ENCODE data around the gene DMXL1. TPM values are rescaled to one million over a fixed set of nuclear protein-coding genes. Genes with fewer than 3 reads are reported as not detected.

DMXL1 gene
- total RNA-seq, 4 donors from 2014 or later: 78.8 to 181 (median 90.3) TPM

DNA sequence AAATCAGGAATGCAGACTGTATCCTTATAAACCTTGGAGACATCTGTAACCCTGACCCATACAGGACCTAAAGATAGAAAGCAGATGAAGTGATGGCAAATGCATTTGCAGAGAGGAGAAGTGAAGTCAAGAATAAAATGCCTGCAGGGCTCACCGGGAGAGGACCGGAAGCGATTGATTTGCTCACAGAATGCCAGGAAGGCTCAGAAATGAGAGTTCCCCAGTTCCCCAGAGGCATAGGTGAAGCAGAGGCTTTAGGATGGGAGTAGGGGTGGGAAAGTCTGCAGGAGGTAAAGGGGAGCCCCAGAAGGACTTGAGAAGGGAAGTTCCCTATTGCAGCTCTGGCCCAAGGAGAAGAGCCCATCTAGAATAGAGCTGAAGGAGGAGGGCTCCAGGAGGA is 221.0 kb downstream of the DMXL1 start:
- DNase-seq: no peak
- Histone ChIP-seq H3K9me3 (no peaks in the 10 kb centered on the region), H3K4me3 (no peak overlapping the region), H3K27ac (no peak overlapping the region), H3K27me3 (no peaks in the 10 kb centered on the region), H3K36me3 (no peaks in the 10 kb centered on the region), H3K4me1 (peaks cover 0 to 15% (median 7%) of the 10 kb centered on the region in 4 donors)
- TF ChIP-seq, protein P1, sequence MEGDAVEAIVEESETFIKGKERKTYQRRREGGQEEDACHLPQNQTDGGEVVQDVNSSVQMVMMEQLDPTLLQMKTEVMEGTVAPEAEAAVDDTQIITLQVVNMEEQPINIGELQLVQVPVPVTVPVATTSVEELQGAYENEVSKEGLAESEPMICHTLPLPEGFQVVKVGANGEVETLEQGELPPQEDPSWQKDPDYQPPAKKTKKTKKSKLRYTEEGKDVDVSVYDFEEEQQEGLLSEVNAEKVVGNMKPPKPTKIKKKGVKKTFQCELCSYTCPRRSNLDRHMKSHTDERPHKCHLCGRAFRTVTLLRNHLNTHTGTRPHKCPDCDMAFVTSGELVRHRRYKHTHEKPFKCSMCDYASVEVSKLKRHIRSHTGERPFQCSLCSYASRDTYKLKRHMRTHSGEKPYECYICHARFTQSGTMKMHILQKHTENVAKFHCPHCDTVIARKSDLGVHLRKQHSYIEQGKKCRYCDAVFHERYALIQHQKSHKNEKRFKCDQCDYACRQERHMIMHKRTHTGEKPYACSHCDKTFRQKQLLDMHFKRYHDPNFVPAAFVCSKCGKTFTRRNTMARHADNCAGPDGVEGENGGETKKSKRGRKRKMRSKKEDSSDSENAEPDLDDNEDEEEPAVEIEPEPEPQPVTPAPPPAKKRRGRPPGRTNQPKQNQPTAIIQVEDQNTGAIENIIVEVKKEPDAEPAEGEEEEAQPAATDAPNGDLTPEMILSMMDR (IDR thresholded peaks at IDR 0.05): no peak
- no peak for TF ChIP-seq POLR2A (IDR thresholded peaks at IDR 0.05)

DNA sequence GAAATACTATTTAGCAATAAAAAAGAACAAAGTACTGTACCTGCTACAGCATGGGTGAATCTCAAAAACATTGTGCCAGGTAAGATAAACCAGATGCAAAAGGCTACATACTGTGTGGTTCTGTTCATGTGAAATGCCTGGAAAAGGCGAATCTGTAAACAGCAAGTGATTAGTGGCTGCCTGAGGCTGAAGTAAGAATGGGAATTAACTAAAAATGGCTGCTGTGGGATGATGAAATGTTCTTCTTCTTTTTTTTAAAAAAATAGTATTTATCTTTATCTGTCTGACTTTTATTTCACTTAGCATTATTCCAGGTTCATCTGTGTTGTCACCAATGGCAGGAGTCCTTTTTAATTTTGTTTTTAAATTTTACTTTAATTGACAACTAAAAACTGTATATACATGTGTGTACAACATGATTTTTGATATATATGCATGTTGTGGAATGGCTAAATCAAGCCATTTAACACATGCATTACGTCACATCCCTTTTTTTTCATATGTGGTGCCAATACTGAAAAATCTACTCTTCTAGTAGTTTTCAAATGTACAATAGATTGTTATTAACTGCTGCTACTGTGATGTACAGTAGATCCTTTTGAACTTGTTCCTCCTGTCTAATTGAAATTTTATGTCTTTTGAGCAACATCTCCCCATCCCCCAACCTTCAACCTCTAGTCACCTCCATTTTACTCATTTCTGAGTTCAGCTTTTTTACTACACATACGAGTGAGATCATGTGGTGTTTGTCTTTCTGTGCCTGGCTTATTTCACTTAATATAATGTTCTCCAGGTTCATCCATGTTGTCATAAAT is 222.0 kb downstream of the DMXL1 start:
- H3K36me3 ChIP-seq: no peaks in the 10 kb centered on the region
- H3K27me3 ChIP-seq: no peaks in the 10 kb centered on the region
- H3K27ac ChIP-seq: no peak overlapping the region
- no peak for DNase-seq
- H3K4me1 ChIP-seq: peaks cover 0 to 11% (median 7%) of the 10 kb centered on the region in 4 donors
- H3K4me3 ChIP-seq: no peak overlapping the region
- no peaks in the 10 kb centered on the region for H3K9me3 ChIP-seq
- no peak for TF ChIP-seq POLR2A (IDR thresholded peaks at IDR 0.05)
- TF ChIP-seq, protein P1 (IDR thresholded peaks at IDR 0.05): no peak

DNA sequence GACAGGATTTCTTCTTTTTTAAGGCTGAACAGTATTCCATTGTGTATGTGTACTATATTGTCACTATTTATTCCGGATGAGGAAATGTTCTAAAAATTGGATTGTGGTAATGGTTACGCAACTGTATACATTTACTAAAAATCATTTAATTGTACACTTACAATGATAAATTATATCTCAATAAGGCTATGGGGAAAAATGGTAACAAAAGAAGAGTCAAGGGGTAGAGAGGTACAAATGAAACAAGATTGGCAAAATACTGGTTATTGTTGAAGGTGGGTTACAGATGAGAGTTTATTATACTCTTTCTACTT is 222.6 kb downstream of the DMXL1 start:
- Histone ChIP-seq H3K27me3 (no peaks in the 10 kb centered on the region), H3K4me3 (no peak overlapping the region), H3K4me1 (peaks cover 0 to 10% (median 7%) of the 10 kb centered on the region in 4 donors), H3K9me3 (no peaks in the 10 kb centered on the region), H3K27ac (no peak overlapping the region), H3K36me3 (no peaks in the 10 kb centered on the region)
- DNase-seq: no peak
- TF ChIP-seq, protein P1 (IDR thresholded peaks at IDR 0.05): no peak
- TF ChIP-seq POLR2A (IDR thresholded peaks at IDR 0.05): no peak

Small RNA genes within 50 kb of the gene (small RNA-seq; reads per million reads assigned to genes)
- gene LAMTOR3P2 (0 reads per million in 2 donors), gene MIR5706 (0 reads per million in 2 donors), gene RNU6-701P (0 reads per million in 2 donors)

Other genes starting within 250 kb of the DMXL1 start
- 10 to 100 TPM in 3 of 4 donors, 1 to 10 TPM in 1; 9.9 to 15.6 (median 11.3) TPM for gene DTWD2, start 82.5 kb upstream of the DMXL1 start, total RNA-seq

Measured in Peyer's patch (tissue), 4 donors.